HG02840 (cell line): ENCODE measurements around the gene EFS.

ENCODE experiments used
- ATAC-seq: cut with Tn5 transposase; IDR thresholded peaks from one replicate; pipeline ENCODE4 v1.9.1; 2021; ENCODE audit warnings: mild to moderate bottlenecking, moderate library complexity, moderate number of reproducible peaks; ENCODE audit not compliant: unreplicated experiment, low FRiP score

The EFS gene, protein sequence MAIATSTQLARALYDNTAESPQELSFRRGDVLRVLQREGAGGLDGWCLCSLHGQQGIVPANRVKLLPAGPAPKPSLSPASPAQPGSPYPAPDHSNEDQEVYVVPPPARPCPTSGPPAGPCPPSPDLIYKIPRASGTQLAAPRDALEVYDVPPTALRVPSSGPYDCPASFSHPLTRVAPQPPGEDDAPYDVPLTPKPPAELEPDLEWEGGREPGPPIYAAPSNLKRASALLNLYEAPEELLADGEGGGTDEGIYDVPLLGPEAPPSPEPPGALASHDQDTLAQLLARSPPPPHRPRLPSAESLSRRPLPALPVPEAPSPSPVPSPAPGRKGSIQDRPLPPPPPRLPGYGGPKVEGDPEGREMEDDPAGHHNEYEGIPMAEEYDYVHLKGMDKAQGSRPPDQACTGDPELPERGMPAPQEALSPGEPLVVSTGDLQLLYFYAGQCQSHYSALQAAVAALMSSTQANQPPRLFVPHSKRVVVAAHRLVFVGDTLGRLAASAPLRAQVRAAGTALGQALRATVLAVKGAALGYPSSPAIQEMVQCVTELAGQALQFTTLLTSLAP

GRCh38 chr14:23365036-23365731, at the start of gene EFS:
Gene EFS (minus strand): TSS chr14:23365172. CDS start chr14:23365025, 147 bp downstream.
- no peak for ATAC-seq

- no peak for ATAC-seq
These were observed 49.3 kb upstream of the EFS start for GRCh38 chr14:23414254-23414653.

DNA sequence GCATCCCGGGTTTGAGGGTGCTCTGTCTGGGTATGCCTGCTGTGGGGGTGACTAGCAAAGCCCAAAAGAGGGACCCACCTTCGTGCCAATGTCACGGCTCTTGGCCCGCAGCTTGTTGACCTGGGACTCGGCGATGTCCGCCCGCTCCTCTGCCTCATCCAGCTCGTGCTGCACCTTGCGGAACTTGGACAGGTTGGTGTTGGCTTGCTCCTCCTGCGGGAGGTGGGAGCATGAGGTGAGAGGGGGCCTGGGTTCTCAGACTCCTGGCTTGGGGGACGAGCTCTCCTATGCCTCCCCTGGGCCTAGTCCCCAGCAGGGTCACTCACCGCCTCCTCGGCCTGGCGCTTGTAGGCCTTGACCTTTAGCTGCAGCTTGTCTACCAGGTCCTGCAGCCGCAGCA, 48.7 kb upstream of the EFS start:
- ATAC-seq, result no peak

DNA sequence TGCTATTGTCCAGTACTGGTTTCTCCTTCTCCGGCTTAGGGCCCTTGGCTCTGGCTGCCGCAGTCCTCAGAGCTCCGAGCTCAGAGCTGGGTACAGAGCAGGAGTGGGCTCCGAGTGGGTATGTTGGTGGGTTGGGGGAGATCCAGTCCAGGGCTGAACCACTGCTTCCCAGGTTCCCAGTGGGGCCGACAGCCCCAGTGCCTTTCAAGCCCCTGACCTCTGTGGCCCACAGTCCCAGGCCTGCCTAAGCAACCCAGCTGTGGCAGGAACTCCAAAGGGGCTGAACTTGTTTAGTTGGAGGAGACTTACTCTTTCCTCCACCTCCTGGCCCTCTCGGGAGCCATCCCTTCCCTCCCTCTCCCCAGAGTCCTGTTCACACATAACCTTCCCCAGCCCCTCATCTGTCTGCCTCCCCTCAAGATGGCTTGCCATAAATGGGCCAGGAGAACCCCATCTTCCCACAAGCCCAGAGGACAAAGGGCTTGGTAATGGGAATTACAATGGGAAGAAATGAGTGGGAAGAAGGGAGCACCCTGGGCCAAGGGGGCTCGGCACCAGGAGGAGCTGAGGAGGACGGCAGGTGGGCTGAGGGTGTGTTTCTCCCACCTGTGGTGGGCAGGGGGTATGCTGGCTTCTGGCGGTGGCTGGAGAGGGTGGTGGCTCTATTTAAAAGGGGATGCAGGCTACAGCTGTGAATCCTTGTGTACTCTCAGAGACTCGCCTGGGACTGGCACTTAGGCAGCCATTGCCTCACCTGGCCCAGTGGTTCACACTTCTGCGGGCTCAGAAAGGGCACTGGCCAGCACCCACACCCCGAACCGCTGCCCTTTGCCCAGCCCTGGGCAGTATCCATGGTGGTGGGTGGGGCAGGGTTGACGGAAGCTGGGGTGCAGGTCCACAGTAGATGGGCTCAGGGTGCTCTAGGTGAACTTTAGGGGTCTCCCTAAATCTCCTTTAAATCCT, 46.9 kb upstream of the EFS start:
- ATAC-seq, result no peak

- no peak for ATAC-seq
These were observed 45.1 kb upstream of the EFS start for GRCh38 chr14:23409966-23410635.

GRCh38 chr14:23409475-23409874, 44.5 kb upstream of the EFS start:
- ATAC-seq, result no peak

DNA sequence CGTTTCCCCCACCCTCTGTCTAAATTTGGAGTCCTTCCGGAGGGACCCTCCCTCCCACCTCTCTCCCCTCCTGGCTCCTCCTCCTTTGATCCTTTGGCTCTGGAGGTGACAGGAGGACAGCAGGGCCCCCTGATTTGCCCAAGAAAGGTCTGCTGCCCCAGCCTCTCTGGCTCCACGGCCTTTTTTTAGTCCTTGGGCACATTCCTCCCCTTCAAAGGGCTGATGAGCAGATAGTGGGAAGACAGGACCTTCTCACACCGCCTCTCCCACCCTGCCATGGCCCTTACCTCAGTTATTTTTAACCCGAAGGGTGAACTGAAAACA, 43.3 kb upstream of the EFS start:
- ATAC-seq, result no peak

DNA sequence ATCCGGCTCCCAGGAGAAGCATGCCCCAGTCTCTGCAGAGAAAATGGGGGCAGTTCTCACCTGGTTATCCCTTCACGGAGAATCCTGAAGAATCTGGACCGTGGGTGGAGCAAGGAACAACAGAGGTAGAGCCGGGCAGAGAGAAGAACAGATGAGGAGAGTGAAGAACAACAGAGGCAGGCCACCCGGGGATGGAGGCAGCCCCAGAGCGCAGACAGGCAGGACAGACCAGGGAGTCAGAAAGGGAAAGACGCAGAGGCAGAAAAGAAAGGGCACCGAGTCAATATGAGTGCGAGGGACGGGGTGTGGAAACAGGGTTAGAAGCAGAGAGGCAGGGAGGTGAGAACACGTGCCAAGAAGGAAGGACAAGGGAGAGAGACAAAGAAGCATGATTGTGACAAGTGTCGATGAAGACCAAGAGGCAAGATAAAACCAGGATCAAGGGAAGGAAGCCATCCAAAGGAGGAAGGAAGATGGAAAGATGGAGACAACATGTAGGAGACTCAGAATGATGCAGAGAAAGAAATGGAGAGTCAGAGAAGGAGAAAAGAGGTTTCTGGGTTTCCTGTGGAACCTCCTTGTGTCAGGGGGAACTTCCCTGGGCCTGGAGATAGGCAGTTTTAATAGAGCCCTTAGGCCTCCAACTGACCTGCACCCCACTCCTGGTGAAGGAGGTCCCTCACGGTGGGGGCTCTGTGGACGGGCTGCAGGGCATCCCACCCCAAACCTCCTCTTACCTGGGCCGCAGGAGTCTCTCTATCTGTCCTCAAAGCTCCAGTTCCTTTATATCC, 42.7 kb upstream of the EFS start, which contains the start of gene MYH6:
Gene MYH6 (minus strand): TSS at position 758 of the 791 bp plus-strand sequence. CDS start 1,050 bp downstream, outside the sequence.
- ATAC-seq, result no peak

- ATAC-seq, result no peak
These were observed 41.9 kb upstream of the EFS start for GRCh38 chr14:23406725-23407355.

DNA sequence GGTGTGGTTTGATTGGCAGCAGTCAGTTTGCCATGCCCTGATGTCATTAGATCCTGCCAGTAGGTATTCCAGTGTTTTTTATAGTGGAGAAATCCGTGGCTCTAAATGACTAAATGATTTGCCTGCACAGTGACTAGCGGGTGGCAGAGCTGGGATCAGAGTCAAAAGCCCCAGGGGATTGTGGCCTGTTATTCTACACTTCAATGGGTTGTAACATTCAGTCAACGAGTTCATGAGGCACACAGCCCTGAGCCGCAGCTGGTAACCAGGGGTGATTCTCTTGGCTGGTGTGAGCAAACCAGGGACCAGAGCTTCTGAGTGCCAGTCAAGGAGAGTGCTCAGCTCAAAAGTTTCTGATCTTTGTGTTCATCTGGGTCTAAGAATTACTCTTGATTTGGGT, 41.3 kb upstream of the EFS start:
- no peak for ATAC-seq

GRCh38 chr14:23405516-23406025, 40.6 kb upstream of the EFS start:
- no peak for ATAC-seq

DNA sequence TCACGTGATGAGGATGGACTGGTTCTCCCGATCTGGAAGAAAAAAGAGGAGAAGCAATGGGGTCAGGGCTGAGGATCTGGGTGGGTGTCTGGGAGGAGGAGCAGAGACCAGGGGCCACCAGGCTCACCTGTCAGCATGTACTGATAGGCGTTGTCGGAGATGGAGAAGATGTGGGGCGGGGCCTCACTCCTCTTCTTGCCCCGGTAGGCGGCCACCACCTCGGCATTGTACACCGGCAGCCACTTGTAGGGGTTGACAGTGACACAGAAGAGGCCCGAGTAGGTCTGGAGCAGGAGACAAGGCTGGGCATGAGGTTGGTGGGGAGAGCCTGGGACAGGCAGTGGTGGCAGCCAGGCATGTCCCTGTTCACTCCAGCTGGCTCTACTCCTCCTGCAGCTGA, 40.1 kb upstream of the EFS start:
- ATAC-seq, result no peak

GRCh38 chr14:23404331-23404900, 39.4 kb upstream of the EFS start:
- no peak for ATAC-seq

DNA sequence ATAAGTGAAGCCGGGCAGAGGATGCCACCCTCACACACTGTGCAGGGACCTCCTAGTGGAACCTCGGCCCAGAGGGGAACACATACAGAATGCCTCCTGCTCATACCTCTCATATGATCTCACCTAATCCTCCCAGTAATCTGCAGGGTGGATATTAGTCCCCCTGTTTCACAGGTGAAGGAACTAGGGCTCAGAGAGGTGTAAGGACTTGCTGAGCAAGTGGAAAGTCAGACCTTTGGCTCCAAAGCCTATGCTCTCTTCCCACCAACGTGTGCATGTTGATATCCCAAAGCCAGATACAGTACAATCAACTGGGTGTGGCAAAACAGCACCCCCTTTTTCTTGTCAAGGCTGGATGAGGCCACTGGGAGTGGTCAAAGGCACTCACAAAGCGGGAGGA, 38.9 kb upstream of the EFS start:
- no peak for ATAC-seq

- ATAC-seq, result no peak
These were observed 38.1 kb upstream of the EFS start for GRCh38 chr14:23403139-23403438.

DNA sequence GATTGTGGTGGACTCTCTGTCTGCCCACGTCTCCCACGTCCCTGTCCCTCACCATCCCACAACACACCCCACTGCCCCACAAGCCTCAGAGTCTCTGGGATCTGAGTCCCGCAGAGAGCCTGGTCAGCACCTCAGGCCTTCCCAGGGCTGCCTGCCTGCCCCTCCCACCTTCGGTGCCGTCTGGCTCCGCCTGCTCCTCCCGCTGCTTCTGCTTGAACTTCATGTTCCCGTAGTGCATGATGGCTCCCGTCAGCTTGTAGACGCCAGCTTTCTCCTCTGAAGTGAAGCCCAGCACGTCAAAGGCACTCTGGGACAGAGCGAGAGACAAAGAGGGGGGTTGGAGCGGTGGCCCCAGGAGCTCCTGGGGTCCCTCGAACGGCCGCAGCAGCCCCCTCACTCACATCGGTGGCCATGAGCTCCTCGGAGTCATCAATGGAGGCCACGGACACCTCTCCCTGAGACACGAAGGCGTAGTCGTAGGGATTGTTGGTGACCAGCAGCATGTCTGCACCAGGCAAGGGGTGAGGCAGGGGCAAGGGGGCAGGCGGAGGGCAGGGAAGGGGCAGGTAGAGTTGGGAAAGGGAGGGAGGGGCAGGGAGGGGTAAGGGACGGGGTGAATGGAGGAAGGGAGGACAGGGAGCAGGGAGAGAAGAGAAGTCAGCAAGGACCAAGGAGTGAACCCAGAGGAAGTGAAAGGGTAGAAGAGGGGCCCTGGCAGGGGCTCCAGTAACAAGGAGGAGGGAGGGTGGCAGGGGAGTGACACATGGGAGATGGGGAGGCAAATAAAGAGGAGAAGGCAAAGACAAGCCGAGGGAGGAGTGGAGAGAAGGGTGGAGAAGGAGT, 37.5 kb upstream of the EFS start:
- ATAC-seq, result no peak

DNA sequence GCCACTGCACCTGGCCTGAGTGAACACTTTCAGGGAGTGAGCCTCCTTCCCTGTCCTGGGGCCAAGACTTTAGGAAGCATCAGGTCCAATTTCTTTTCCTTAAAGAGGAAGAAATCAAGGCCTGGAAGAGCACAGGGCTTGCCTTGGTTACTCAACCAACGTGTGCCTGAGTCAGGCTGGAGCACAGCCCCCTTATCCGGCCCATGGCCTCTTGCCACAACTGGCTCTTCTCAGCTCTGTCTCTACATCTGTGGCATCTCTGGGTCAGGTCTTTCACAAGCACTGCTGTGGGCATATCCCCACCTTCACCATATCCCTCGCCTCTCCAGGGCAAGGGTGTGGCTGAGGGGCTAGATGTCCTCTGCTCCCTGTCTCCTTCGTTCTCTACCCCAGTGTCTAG, 36.3 kb upstream of the EFS start:
- ATAC-seq, result no peak
